Hematopoietic multipotent progenitor cell treated with erythropoietin and hydrocortisone succinate and interleukin-3 and kit ligand, for 6 days (in vitro differentiated cells): Measurements from ENCODE around the gene WBP1L.

Experiments used
- DNase-seq: peaks from one replicate; pipeline ENCODE4 v3.0.0-alpha.2; 2015

The WBP1L gene

DNA sequence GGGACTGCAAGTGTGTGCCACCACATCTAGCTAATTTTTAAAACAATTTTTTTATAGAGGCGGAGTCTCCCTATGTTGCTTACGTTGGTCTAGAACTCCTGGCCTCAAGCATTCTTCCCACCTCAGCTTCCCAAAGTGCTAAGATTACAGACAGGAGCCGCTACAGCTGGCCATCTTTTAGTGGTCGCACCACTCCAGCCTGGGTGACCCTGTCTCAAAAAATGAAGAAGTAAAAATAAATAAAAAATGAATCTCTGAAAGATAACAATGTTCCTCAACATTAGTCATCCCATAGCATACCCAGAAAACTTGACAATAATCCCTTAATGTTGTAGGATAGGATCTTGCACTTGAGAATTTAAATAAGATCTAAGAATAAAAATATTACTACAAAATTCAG is 18.2 kb downstream of the WBP1L start:
- DNase-seq: no peak

DNA sequence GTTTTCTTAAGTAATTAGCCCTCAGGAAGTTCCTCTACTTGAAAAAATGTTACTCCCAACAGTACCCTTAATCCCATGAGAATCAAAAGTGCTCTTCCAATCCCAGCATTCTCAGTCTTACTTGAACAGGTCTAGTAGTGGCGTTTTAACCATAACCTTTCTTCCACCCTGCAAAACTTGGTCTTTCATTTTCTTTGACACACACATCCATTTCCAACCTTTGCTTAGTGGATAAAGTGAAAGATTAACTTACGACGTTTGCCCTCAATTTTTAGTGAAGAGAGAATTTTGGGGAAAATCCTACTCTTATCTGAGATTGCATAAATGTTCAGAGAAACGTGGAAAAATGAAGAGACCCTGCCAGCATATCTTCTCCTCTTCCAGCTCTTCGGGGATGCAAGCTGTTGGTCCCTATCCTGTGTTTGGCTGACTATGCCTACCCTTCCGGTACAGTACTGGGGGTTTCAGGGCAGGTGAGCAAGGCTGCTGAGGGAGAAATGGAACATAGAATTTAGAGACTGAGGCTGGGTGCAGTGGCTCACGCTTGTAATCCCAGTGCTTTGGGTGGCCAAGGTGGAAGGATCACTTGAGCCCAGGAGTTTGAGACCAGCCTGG is 18.8 kb downstream of the WBP1L start:
- DNase-seq: no peak

DNA sequence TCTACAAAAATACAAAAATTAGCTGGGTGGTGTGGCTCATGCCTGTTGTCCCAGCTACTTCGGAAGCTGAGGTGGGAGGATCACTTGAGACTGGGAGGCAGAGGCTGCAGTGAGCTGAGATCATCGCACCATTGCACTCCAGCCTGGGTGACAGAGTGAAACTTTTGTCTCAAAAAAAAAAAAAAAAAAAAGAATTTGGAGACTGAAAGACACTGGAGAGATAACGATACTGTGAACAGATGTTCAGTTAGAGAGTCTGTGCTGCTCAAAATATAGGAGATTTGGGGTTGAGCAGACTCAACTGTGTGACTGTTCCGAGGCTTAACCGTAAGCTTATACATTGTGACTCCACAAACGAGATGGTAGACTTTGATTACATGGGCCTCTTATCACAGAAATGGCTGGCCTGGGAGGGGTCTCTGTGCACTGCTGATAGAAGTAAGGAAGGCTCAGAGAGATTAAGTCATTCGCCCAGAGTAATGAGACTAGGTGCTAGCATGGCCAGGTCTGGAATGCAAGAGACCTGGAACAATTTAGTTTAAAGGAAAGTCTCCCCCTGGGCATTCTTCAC is 19.4 kb downstream of the WBP1L start:
- DNase-seq: peak; percentile 97

DNA sequence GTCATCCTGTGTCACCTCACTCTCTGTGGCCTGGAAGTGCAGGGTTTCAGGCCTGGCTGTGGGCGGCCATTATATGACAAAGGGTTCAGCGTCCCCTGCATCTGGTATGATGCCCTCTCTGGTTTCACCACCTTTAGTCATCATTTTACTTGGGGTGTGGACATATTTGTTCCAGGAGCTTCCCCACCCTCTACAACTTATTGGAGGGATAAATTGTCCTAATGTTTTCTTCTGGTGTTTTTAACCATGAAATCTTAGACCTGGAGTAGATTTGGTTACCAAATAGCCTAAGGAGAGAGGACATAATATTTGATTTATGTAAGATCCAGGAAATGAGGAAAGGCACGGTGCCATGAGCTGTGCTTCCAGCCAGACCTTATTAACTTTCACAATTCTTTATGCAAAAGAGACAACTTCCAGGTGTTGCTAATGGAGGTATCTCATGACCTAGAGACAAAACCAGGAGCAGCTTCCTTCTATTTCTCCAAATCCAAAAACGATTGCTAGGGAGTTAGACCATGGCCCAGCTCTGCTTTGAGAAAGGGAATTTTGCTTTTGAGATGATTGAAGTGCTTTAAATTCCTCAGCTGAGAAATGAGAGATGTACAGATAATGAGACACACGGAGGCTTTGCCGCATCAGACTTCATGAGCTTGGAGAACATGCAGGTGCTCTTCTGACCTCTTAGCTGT is 20.9 kb downstream of the WBP1L start:
- no peak for DNase-seq

DNA sequence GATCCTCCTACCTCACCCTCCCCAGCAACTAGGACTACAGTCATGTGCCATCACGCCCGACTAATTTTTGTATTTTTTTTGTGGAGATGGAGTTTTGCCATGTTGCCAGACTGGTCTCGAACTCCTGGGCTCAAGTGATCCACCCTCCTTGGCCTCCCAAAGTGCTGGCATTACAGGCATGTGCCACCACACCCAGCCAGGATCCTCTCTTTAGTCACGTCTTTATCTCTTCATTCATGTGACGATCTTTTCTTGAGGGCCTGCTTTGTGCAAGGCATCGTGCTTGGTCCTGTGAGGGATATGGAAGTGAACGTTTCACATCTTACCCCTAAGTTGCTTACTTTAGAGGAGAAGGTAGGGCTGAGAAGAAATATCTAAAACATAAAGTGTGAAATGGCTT is 21.6 kb downstream of the WBP1L start:
- peak; percentile 78 for DNase-seq

DNA sequence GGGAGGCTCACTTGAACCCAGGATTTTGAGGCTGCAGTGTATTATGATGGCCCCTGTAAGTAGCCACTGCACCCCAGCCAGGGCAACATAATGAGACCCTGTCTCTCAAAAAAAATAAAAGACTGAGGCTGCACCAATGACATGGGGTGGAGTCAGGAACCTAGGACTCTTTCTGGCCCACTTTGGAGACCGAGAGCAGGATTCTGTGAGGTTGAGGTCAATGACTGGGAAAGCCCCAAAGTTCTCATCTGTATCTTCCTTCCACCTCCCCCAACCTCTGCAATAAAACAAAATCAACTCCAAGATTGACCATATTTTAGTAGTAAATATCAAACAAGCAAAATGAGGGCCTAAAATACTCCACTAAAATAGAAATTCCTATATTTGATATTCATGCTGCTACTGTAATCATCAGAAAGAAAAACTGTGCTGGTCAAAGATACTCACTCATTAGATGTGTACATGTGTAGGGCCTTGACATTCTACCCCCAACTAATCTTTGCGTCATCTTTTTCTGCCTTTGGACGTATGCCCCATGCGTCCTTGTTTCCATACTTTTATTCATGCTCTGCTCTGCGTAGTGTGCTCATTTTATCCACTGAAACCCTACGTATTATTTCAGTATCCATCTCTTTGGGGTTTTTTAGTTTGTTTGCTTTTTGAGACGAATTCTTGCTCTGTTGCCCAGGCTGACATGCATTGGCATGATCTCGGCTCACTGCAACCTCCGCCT is 23.8 kb downstream of the WBP1L start:
- no peak for DNase-seq

DNA sequence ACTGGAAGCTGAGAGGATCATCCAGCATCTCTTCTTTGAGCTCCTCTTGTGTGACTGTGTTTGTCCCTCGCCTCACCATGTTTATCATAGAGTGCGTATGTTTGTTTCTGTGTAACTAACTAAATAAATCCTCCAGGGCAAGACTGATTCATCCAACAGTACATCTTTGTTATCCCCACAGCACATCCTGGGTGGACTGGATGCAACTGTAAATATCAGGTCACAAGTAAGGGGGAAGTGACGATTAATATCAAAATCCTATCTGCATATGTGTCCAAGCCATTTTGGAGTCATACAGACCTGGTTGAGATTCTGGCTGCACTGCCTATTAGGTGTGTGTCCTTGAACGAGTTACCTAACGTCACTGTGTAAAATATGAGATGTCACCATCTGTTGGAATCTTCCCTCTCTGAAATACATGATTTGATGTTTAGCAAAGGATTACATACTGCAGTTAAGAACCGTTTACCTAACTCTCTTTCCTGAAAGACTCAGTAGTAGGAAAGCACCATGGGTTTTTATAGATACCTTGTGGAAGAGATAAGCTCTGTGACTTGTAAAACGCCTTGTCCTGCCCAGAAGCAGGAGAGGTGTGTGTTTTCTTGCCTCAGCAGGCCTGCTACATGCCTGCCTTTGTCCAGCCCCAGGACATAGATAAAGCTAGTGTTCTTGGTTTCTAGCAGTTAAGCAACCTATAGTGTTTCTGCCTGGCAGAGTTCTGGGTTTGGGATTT is 25.8 kb downstream of the WBP1L start:
- peak; percentile 75 for DNase-seq

DNA sequence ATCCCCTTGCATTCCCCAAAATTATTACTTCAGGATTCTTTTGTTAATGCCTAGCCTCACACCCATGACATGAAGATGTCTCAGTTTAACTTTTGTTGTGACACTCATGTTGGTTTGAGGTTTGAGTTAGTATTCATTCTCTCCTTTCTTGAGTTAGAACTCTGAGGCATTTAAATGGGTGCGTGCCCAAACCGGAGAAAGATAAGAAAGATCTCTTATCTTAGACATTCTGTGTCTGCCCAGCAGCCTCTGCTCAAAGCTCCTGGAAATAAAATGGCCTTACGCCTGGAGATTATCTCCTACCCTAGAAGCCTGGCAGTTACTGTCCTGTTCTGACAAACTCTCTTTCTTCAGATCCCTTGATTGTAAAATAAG is 26.3 kb downstream of the WBP1L start:
- DNase-seq: peak; percentile 64

DNA sequence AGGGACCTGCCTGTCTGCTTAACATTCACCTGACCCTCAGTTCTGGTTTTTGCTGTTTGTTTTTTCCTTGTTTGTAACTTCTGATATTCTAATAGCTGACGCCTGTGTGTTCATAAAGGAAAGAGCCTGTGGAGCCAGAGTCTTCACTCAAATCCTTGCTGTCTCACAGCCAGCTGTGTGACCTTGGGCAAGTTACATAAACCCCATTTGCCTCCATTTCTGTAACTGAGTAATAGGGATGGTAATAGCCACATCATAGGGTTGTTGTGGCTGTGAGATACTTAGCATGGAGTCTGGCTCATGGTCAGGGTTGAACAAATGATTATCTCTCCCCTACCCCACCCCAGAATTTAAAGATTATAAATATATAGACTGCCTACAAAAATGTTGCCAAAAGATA is 27.0 kb downstream of the WBP1L start:
- no peak for DNase-seq

DNA sequence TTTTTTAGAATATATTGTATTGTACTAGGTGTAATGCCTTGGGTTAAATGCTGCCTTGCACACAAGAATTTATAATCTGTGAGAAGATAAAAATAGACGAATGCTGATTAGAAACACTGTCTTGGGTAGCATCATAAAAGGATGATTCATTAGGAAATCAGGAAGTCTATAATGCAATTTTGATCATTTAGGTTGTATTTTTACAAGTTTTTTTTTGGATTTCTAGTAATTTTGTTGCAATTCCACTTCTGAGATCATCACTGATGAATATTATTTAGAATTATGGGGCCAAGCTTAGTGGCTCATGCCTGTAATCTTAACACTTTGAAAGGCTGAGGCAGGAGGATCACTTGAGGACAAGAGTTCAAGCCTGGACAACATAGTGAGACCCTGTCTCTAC is 29.6 kb downstream of the WBP1L start:
- no peak for DNase-seq

DNA sequence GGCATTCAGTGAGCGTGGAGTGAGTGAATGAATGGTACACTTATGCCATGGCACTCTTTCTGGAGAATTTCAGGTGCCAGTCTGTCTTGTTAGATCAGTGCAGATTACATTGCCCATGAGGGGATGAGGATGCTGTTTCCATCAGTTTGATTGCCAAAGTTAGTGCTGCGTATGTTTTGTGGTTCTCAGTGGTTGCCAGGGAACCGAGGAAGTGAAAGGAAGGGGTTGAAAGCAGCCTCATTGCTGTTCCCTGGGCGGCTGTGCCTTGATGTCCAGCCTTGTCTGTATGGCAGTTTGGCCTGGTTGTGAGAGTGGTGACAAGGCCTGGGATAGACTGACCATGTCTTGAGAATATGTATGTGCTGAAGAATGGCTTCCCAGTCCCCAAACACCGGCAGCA is 30.2 kb downstream of the WBP1L start:
- DNase-seq: peak; percentile 48

DNA sequence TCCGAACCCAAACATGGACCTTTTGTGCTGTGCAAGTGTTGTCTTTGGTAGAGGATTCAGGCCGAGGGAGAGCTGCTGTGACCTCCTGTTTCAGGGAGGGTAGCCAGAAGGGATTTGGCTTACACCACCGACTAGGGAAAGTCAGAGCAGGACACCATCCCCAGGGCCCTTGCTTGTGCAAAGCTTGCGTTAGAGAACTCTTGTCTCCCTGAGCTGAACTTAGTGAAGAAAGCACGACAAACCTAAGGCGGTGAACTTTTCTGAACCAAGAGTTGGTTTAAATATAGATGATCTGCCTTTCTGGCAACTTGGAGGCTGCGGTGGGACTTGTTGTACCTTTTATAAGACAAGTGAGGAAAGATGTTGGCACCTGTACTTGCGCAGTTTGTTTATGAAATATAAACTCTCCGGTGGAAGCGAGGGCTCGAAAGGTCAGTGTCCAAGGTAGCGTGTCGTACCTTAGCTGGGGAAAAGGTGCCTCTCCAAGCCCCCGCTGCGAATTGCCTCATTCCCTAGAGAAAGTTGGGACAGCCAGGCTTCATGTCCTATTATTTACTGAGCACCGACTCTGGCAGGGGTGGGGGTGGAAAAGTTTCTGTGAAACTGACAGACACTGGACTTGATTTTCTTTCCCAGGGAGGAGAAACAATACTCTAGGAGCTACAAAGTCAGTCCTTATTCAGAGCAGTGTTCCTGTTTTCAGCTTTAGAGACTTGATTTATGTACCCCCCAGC is 31.6 kb downstream of the WBP1L start:
- DNase-seq: no peak

DNA sequence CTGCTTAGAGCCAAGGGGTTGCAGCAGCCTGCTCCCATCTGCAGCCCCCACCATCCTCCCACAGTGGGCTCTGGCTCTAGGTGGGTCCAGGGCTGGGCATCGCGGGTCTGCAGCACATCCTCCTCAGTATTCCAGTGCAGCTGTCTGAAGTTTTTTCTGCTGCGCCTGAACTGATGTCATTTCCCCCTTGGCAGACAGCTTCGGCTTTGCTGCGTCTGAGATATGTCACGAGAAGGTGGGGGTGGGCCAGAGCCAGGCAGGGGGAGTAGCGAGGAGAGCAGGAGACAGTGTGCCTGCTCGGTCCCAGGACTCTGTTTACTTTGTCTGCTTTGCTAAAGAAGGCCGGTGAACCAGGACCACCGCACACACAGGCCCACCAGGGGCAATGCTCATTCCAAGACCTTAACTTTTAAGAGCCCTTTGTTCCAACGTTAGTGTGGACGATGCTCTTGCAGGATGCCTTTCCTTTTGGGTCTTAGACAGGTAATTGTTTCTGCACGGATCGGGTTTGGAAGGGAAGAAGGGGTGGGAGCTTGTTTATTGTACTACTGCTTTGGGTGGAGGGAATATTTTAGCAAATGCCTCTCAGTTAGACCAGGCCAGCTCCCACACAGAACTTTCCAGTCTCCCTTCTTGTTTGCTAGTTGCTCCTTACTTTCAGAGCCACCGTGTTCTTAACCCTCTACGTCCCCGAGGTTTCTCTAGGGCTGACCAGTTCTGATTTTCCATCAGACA is 32.4 kb downstream of the WBP1L start:
- DNase-seq: peak; percentile 75

DNA sequence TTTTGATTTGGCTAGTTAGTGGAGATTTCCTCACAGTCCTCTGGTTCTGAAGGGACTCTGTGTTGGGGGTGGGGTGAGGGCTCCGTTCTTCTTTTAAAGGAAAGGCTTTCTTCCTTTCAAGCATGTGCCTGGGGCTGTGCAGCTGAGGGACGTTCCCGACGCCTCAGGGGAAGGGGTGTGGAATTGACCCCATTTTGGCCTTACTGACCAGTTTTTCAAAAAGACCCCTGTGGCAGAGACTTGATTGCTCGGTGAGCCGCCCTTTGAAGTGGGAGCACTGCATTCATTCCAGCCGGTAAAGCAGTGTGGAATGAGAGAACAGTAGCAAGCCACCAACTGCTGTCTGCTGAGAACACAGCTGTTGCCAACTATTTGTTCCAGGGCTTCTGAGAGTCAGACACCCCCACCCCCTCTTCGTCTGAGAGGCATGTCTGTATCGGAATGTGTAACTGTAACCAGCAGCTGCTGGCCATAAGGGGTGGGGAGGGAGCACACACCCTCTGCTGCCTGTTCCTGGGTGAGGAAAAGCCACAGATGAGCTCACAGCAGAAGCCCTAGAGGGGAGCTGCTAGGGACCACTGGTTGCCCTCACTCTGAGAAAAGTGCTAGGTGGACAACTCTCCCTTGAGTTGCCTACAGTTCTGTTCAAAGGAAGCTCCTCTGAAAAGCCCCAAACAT is 33.2 kb downstream of the WBP1L start:
- peak; percentile 95 for DNase-seq

DNA sequence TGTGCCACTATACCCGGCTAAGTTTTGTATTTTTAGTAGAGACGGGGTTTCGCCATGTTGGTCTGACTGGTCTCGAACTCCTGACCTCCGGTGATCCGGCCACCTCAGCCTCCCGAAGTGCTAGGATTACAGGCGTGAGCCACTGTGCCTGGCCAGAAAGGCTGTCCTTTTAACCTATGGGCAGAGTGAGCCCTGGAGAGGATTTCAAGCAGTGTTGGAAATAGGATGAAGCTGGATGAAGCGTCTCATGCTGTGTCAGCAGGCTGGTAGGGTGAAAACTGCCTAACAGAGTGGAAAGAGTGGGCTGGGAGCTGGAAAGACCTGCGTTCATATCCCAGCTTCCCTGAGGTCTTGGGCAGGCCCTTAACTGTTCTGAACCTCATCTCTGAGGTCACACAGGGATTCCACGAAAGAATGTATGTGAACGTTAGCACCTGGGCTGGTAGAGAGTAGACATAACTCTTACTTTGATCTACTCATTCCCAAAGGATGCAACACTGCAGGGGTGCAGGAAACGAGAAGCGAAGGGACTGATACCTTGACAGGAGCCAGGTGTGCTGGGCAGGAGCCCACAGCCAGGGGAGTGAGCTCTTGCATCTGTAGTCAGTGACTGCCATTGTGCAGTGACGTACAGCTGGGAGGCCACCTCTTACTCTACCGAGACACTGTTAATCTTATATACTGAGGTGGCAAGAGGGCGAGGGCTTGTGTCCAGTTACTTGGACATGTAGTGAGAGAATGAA is 34.1 kb downstream of the WBP1L start:
- DNase-seq: no peak

DNA sequence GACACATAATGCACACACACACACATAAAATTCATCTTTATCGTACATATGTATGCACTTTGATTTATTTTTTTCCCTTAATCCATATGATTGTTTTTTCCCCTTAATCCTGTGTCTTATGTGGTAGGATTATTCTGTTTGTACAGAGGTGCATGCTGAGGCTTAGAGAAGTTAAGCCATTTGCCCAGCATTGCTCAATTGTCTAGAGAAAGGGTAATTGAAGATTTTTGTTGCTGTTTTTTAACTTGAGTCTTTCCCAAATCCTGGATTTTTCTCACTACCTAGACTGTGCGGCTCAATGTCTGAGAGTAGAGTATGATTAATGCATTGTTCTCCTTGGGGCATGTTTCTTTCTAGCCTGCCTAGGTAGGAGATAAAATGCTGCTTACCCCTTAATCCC is 35.0 kb downstream of the WBP1L start:
- DNase-seq: no peak

DNA sequence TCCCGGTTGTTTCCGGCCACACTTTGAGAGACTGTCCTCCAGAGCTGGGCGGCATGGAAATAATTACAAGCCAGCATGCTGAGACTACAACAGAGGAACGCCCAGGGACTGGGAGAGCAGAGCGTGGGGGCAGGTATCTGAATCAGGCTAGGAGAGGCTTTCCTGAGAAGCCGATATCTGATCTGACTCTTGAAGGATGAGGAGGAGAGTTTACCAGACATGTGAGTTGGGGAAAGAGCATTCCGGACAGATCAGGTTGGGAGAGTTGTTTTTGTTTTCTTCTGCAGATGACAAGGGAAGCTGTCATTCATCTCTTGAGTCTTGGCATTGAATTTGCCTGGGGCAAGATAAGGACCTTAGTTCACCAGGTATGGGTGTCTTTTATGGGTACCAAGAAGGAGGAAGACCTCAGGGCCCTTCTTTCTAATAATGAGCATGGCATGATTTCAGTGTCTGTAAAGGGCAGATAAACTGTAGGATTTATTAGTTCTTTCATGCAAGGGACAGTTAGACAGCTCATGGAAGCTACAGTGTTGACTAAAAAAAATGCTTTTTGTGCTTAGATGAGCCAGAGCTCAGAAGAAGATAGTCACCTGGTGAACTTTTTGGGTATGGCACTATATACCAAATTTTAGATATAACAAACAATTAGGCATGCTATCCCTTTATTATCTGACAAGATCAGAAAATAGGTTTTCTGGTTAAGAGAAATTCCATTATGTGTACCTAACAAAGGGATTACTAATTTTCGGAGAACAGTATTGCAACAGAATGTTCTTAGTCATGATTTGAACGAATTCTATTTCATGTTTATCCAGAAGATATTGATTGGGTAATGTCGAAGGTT is 36.2 kb downstream of the WBP1L start:
- peak; percentile 56 for DNase-seq

DNA sequence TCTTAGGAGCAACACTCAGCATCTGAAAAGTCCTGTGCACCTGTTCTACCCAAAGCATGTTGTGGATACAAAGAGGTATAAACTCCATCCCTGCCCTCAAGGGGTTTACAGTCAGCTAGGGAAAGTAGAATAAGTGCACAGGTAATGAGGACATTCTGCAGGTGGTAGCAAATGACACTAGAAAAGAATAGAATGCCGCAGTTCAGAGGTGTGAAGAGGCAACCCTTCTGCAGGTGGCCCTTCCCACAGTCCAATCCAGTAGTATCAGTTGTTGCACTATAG is 36.7 kb downstream of the WBP1L start:
- DNase-seq: no peak

DNA sequence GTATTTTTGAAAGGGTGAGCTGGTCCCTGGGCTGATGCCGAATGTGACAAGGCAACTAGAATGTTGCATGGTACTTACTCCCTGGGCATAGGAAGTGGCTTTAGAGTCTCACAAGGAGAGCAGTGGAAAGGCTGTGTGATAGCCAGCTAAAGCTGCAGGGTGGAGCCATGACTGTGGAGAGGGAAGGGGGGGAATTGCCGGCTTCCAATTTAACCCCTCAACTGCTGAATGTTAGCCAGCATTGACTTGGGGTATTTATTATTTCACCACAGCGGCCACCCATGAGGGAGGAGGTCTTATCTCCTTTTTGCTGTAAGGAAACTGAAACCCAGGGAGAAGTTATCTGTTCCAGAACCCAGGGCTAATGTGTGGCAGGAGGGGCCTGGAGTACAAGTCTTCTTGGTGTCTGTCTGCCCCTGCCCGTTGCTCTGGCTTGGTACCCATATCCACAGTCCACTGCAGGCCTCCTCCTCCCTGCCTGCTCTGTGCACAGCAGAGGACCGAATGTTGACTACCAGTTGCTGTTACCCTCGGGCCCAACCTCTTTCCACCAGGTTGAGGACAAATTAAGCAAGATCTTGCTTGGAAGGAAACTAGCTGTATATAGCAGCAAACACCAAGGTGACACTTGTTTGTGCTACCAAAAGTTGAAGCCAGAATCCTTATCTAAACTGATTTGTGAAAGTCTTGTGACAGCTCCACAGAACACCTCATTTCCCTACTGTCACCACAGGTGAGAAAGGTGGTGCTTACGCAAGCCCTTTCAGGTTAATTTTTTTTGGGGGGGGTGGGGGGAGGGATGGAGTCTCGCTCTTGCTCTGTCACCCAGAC is 37.6 kb downstream of the WBP1L start:
- DNase-seq: peak; percentile 95
